ENCODE measurements around the gene LRBA.

- TF ChIP-seq CTCF (conservative IDR thresholded peaks at IDR 0.05): no peak
- TF ChIP-seq EZH2 (IDR thresholded peaks at IDR 0.05; ENCODE audit: low read depth): no peak
Observed at GRCh38 chr4:150231107-150231770, 783.8 kb downstream of the LRBA start.

Measured in PC-9 (cell line).